GM23338 (cell line): ENCODE measurements around the gene NPAS2. TPM values are rescaled to one million over a fixed set of nuclear protein-coding genes. Genes with fewer than 3 reads are reported as not detected.

ENCODE experiments used
- ATAC-seq: fragments of 200-7000 bp; cut with Tn5 transposase; 3 replicates; pipeline ENCODE4 v1.9.1; 2020
- DNase-seq: peaks from one replicate; pipeline ENCODE4 v3.0.0-alpha.2; 2015; ENCODE audit warnings: low spot score
- H2AFZ ChIP-seq: fragments of 200-600 bp; sonication (generic); 2 replicates; pipeline ENCODE4 v1.8.0; 2016; ENCODE audit warnings: antibody characterized with exemption, mild to moderate bottlenecking, moderate library complexity
- H3F3A ChIP-seq: fragments of 200-600 bp; sonication (generic); replicated peaks from 2 replicates; pipeline ENCODE4 v1.8.0; 2017; ENCODE audit warnings: antibody characterized with exemption, mixed run types, low read depth
- H3K27ac ChIP-seq: fragments of 200-600 bp; sonication (generic); 2 replicates; pipeline ENCODE4 v1.6.1; 2016; ENCODE audit warnings: low read depth
- H3K27me3 ChIP-seq: fragments of 200-600 bp; sonication (generic); 2 replicates; pipeline ENCODE4 v1.8.0; 2016; ENCODE audit warnings: mild to moderate bottlenecking, mixed run types, moderate library complexity; ENCODE audit not compliant: insufficient read depth
- H3K36me3 ChIP-seq: fragments of 200-600 bp; sonication (generic); 2 replicates; pipeline ENCODE4 v1.8.0; 2016; ENCODE audit warnings: mild to moderate bottlenecking; ENCODE audit not compliant: insufficient read depth
- H3K4me1 ChIP-seq: fragments of 200-600 bp; sonication (generic); 2 replicates; pipeline ENCODE4 v1.8.0; 2016; ENCODE audit warnings: mild to moderate bottlenecking, moderate library complexity; ENCODE audit not compliant: insufficient read depth
- H3K4me2 ChIP-seq: fragments of 200-600 bp; sonication (generic); 2 replicates; pipeline ENCODE4 v1.7.1; 2017; ENCODE audit warnings: mixed run types
- H3K4me3 ChIP-seq: fragments of 200-600 bp; sonication (generic); 2 replicates; pipeline ENCODE4 v1.6.1; 2016; ENCODE audit warnings: mixed run types
- H3K79me2 ChIP-seq: fragments of 200-600 bp; sonication (generic); replicated peaks from 2 replicates; pipeline ENCODE4 v1.8.0; 2017; ENCODE audit warnings: mild to moderate bottlenecking; ENCODE audit not compliant: insufficient read depth
- H3K9me2 ChIP-seq: fragments of 200-600 bp; sonication (generic); 2 replicates; pipeline ENCODE4 v1.8.0; 2017; ENCODE audit not compliant: insufficient read depth
- H4K20me1 ChIP-seq: fragments of 200-600 bp; sonication (generic); replicated peaks from 2 replicates; pipeline ENCODE4 v1.8.0; 2017; ENCODE audit warnings: mild to moderate bottlenecking; ENCODE audit not compliant: insufficient read depth
- H3K27ac Mint-ChIP-seq: 2 replicates; pipeline ENCODE4 v1.8.0; 2020; ENCODE audit warnings: inconsistent platforms, mild to moderate bottlenecking, moderate library complexity, mixed read lengths
- H3K27me3 Mint-ChIP-seq: 3 replicates; pipeline ENCODE4 v1.8.0; 2022; ENCODE audit warnings: low read depth, mild to moderate bottlenecking, moderate library complexity, mixed read lengths, inconsistent platforms; ENCODE audit not compliant: insufficient read depth, poor library complexity
- H3K36me3 Mint-ChIP-seq: 3 replicates; pipeline ENCODE4 v1.8.0; 2021; ENCODE audit warnings: low read depth, mild to moderate bottlenecking, inconsistent platforms, moderate library complexity, mixed read lengths
- H3K4me1 Mint-ChIP-seq: 3 replicates; pipeline ENCODE4 v1.8.0; 2020; ENCODE audit warnings: mild to moderate bottlenecking, inconsistent platforms, mixed read lengths
- H3K4me3 Mint-ChIP-seq: 3 replicates; pipeline ENCODE4 v1.8.0; 2021; ENCODE audit warnings: moderate library complexity, mild to moderate bottlenecking, inconsistent platforms, mixed read lengths
- H3K9me3 Mint-ChIP-seq: 3 replicates; pipeline ENCODE4 v1.8.0; 2020; ENCODE audit warnings: moderate library complexity, mild to moderate bottlenecking, inconsistent platforms, mixed read lengths
- ETS1 ChIP-seq: IDR thresholded peaks from 2 replicates; pipeline ENCODE4 v1.6.1; 2016; ENCODE audit warnings: antibody characterized with exemption
- EZH2 ChIP-seq: fragments of 200-600 bp; sonication (generic); IDR thresholded peaks from one replicate; pipeline ENCODE4 v1.8.0; 2017; ENCODE audit warnings: antibody characterized with exemption, mild to moderate bottlenecking, low read depth; ENCODE audit not compliant: unreplicated experiment
- EZH2phosphoT487 ChIP-seq: fragments of 200-600 bp; sonication (generic); IDR thresholded peaks from one replicate; pipeline ENCODE4 v1.8.1; 2018; ENCODE audit warnings: antibody characterized with exemption; ENCODE audit not compliant: unreplicated experiment
- NANOG ChIP-seq: IDR thresholded peaks from 2 replicates; pipeline ENCODE4 v1.6.1; 2016; ENCODE audit warnings: antibody characterized with exemption, borderline replicate concordance
- polyA plus RNA-seq: library from polyadenylated mRNA; unstranded; fragments of >200 nt; fragmentation: Nextera tagmentation; extraction: Ambion mirVana; gene quantifications from 2 replicates; pipeline ENCODE4 v1.2.1, GENCODE V29; 2016
- total RNA-seq: library from RNA; depleted of rRNA; stranded (reverse); fragments of >200 nt; shearing (Covaris generic); gene quantifications from 2 replicates; pipeline ENCODE4 v1.2.3, GENCODE V29; 2014
- TF ChIP-seq, protein P1 (sequence below): fragments of 250-450 bp; sonication (Bioruptor Pico); IDR thresholded peaks from 2 replicates; pipeline ENCODE4 v1.5.0; 2020; ENCODE audit warnings: mild to moderate bottlenecking, moderate library complexity
- TF ChIP-seq, protein P2 (sequence below): IDR thresholded peaks from one replicate; pipeline ENCODE4 v1.6.1; 2018; ENCODE audit warnings: antibody characterized with exemption; ENCODE audit not compliant: unreplicated experiment

The NPAS2 gene
- total and polyA plus RNA-seq, 2 experiments from 2014 or later, result 0.56 to 1.1 TPM

DNA sequence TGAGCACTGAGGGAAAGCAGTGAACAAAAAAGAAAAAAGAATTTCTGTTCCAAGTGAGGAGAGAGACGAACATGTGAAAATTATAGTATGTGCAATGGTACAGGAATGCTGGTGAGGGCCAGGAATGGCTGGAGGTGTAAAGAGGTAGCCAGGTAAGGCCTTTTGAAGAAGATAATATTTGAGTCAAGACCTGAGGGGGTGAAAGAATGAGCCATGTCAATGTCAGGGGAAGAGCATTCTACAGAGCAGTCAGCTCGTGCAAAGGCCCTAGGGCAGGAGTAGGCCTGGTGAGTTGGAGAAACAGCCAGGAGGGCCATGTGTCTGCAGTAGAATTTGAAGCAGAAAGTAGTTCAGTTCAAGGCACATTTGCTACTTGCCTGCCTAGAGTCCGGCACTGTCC, 169.7 kb downstream of the NPAS2 start (continued):
- TF ChIP-seq, protein P1, sequence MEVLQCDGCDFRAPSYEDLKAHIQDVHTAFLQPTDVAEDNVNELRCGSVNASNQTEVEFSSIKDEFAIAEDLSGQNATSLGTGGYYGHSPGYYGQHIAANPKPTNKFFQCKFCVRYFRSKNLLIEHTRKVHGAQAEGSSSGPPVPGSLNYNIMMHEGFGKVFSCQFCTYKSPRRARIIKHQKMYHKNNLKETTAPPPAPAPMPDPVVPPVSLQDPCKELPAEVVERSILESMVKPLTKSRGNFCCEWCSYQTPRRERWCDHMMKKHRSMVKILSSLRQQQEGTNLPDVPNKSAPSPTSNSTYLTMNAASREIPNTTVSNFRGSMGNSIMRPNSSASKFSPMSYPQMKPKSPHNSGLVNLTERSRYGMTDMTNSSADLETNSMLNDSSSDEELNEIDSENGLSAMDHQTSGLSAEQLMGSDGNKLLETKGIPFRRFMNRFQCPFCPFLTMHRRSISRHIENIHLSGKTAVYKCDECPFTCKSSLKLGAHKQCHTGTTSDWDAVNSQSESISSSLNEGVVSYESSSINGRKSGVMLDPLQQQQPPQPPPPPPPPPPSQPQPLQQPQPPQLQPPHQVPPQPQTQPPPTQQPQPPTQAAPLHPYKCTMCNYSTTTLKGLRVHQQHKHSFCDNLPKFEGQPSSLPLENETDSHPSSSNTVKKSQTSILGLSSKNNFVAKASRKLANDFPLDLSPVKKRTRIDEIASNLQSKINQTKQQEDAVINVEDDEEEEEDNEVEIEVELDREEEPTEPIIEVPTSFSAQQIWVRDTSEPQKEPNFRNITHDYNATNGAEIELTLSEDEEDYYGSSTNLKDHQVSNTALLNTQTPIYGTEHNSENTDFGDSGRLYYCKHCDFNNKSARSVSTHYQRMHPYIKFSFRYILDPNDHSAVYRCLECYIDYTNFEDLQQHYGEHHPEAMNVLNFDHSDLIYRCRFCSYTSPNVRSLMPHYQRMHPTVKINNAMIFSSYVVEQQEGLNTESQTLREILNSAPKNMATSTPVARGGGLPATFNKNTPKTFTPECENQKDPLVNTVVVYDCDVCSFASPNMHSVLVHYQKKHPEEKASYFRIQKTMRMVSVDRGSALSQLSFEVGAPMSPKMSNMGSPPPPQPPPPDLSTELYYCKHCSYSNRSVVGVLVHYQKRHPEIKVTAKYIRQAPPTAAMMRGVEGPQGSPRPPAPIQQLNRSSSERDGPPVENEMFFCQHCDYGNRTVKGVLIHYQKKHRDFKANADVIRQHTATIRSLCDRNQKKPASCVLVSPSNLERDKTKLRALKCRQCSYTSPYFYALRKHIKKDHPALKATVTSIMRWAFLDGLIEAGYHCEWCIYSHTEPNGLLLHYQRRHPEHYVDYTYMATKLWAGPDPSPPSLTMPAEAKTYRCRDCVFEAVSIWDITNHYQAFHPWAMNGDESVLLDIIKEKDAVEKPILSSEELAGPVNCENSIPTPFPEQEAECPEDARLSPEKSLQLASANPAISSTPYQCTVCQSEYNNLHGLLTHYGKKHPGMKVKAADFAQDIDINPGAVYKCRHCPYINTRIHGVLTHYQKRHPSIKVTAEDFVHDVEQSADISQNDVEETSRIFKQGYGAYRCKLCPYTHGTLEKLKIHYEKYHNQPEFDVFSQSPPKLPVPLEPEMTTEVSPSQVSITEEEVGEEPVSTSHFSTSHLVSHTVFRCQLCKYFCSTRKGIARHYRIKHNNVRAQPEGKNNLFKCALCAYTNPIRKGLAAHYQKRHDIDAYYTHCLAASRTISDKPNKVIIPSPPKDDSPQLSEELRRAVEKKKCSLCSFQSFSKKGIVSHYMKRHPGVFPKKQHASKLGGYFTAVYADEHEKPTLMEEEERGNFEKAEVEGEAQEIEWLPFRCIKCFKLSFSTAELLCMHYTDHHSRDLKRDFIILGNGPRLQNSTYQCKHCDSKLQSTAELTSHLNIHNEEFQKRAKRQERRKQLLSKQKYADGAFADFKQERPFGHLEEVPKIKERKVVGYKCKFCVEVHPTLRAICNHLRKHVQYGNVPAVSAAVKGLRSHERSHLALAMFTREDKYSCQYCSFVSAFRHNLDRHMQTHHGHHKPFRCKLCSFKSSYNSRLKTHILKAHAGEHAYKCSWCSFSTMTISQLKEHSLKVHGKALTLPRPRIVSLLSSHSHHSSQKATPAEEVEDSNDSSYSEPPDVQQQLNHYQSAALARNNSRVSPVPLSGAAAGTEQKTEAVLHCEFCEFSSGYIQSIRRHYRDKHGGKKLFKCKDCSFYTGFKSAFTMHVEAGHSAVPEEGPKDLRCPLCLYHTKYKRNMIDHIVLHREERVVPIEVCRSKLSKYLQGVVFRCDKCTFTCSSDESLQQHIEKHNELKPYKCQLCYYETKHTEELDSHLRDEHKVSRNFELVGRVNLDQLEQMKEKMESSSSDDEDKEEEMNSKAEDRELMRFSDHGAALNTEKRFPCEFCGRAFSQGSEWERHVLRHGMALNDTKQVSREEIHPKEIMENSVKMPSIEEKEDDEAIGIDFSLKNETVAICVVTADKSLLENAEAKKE (CRISPR knock-in tag), result no peak
- TF ChIP-seq ETS1, result no peak

DNA sequence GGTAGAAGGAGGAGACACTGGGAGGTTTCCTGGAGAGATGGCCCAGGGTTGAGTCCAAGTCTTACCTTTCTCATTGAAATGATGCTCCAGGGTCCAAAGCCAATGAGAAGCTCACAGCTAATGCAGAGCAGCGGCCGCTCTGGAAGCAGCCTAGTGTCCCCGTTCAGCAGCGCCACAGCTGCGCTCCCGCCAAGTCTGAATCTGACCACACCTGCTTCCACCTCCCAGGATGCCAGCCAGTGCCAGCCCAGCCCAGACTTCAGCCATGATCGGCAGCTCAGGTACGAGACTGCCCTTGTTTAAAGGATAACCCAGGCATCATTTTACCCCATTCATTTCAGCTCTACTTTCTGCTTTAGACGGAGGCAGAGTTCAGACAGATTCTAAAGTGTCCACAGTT, 170.2 kb downstream of the NPAS2 start:
- no peaks in the 10 kb centered on the region for H3K79me2 ChIP-seq
- H3K27me3 Mint-ChIP-seq, result peaks cover 6% of the 10 kb centered on the region
- peaks cover 14% of the 10 kb centered on the region for H3K4me1 Mint-ChIP-seq
- H4K20me1 ChIP-seq, result no peaks in the 10 kb centered on the region
- H3K4me3 Mint-ChIP-seq, result no peak overlapping the region
- no peaks in the 10 kb centered on the region for H3K9me3 Mint-ChIP-seq
- H2AFZ ChIP-seq, result no peak overlapping the region
- H3K27ac ChIP-seq, result no peak overlapping the region
- H3F3A ChIP-seq, result no peaks in the 10 kb centered on the region
- ATAC-seq, result no peak; the same call in 2 of the 3 replicates
- H3K4me2 ChIP-seq, result no peak overlapping the region
- H3K27me3 ChIP-seq, result no peaks in the 10 kb centered on the region
- H3K36me3 Mint-ChIP-seq, result peaks cover 3% of the 10 kb centered on the region; the same call in 1 of the 3 replicates
- H3K4me1 ChIP-seq, result no peaks in the 10 kb centered on the region
- no peak overlapping the region for H3K4me3 ChIP-seq
- no peaks in the 10 kb centered on the region for H3K9me2 ChIP-seq
- H3K27ac Mint-ChIP-seq, result no peak overlapping the region
- DNase-seq, result no peak
- no peaks in the 10 kb centered on the region for H3K36me3 ChIP-seq
- TF ChIP-seq, protein P2, sequence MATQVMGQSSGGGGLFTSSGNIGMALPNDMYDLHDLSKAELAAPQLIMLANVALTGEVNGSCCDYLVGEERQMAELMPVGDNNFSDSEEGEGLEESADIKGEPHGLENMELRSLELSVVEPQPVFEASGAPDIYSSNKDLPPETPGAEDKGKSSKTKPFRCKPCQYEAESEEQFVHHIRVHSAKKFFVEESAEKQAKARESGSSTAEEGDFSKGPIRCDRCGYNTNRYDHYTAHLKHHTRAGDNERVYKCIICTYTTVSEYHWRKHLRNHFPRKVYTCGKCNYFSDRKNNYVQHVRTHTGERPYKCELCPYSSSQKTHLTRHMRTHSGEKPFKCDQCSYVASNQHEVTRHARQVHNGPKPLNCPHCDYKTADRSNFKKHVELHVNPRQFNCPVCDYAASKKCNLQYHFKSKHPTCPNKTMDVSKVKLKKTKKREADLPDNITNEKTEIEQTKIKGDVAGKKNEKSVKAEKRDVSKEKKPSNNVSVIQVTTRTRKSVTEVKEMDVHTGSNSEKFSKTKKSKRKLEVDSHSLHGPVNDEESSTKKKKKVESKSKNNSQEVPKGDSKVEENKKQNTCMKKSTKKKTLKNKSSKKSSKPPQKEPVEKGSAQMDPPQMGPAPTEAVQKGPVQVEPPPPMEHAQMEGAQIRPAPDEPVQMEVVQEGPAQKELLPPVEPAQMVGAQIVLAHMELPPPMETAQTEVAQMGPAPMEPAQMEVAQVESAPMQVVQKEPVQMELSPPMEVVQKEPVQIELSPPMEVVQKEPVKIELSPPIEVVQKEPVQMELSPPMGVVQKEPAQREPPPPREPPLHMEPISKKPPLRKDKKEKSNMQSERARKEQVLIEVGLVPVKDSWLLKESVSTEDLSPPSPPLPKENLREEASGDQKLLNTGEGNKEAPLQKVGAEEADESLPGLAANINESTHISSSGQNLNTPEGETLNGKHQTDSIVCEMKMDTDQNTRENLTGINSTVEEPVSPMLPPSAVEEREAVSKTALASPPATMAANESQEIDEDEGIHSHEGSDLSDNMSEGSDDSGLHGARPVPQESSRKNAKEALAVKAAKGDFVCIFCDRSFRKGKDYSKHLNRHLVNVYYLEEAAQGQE, result no peak
- TF ChIP-seq EZH2phosphoT487 (no peak), NANOG (no peak), EZH2 (no peak)
